GM23248 (cell line): ENCODE data around the gene TSHZ2.

Experiments used
- EZH2 ChIP-seq: fragments of 200-600 bp; sonication (generic); IDR thresholded peaks from 2 replicates; pipeline ENCODE4 v1.6.1; 2018; ENCODE audit warnings: antibody characterized with exemption, mild to moderate bottlenecking; ENCODE audit not compliant: insufficient read depth, poor library complexity, severe bottlenecking
- EZH2phosphoT487 ChIP-seq: fragments of 200-600 bp; sonication (generic); IDR thresholded peaks from 2 replicates; pipeline ENCODE4 v1.6.1; 2018; ENCODE audit warnings: antibody characterized with exemption, moderate library complexity, mild to moderate bottlenecking, low read depth; ENCODE audit not compliant: insufficient read depth

- TF ChIP-seq EZH2phosphoT487 (no peak), EZH2 (no peak)
Observed at GRCh38 chr20:53324816-53325215, 352.7 kb downstream of the TSHZ2 start.
